Effector memory CD4-positive, alpha-beta T cell (primary cell): ENCODE data around the gene GALR3.

Experiments used
- DNase-seq, 3 donors: peaks; one replicate each; pipeline ENCODE4 v3.0.0-alpha.2; 2020
- H3K27ac ChIP-seq: 2 replicates; pipeline ENCODE4 v1.7.0; 2013; ENCODE audit warnings: mild to moderate bottlenecking, low read length, moderate library complexity; ENCODE audit not compliant: insufficient read depth, poor library complexity, severe bottlenecking
- H3K27me3 ChIP-seq: replicated peaks from 2 replicates; pipeline ENCODE4 v1.7.0; 2013; ENCODE audit warnings: mild to moderate bottlenecking, low read length; ENCODE audit not compliant: insufficient read depth, control insufficient read depth, poor library complexity, severe bottlenecking
- H3K36me3 ChIP-seq: 2 replicates; pipeline ENCODE4 v1.7.0; 2013; ENCODE audit warnings: mild to moderate bottlenecking, low read length, moderate library complexity; ENCODE audit not compliant: control insufficient read depth, insufficient read depth
- H3K4me1 ChIP-seq: 2 replicates; pipeline ENCODE4 v1.7.0; 2013; ENCODE audit warnings: low read length, mild to moderate bottlenecking; ENCODE audit not compliant: control insufficient read depth, insufficient read depth, poor library complexity, severe bottlenecking
- H3K4me3 ChIP-seq: 2 replicates; pipeline ENCODE4 v1.7.0; 2013; ENCODE audit warnings: low read length, low read depth, mild to moderate bottlenecking; ENCODE audit not compliant: insufficient read depth, poor library complexity, severe bottlenecking
- H3K9me3 ChIP-seq: 2 replicates; pipeline ENCODE4 v1.7.0; 2013; ENCODE audit warnings: mild to moderate bottlenecking, low read length, moderate library complexity; ENCODE audit not compliant: control insufficient read depth

Gene GALR3

DNA sequence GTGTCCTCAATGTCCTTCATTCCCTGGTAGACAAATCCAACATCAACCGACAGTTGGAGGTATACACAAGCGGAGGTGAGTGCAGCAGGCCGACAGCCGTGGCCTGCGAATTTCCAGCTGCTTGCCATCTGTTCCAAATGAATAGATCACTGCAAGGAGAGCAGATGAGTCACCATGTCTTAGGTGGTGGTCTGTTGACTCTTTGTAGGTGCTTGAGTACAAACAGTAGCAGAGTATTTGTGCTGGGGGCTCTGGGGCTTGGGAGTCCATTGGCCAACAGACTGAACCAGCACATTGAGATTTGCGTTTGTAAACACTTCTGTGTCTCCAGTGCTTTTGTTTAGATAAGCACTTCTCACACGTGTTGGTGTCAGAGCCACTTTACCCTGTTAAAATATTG is 47.1 kb downstream of the GALR3 start:
- Histone ChIP-seq H3K4me1 (no peaks in the 10 kb centered on the region), H3K36me3 (peaks cover 71% of the 10 kb centered on the region), H3K4me3 (no peak overlapping the region), H3K27me3 (no peaks in the 10 kb centered on the region), H3K27ac (no peak overlapping the region), H3K9me3 (no peaks in the 10 kb centered on the region)
- DNase-seq, result no peak
